Measurements from ENCODE around the gene PRSS22. TPM values are rescaled to one million over a fixed set of nuclear protein-coding genes. Genes with fewer than 3 reads are reported as not detected.

The PRSS22 gene
- total RNA-seq, 2 experiments from 2014 or later, result not detected

DNA sequence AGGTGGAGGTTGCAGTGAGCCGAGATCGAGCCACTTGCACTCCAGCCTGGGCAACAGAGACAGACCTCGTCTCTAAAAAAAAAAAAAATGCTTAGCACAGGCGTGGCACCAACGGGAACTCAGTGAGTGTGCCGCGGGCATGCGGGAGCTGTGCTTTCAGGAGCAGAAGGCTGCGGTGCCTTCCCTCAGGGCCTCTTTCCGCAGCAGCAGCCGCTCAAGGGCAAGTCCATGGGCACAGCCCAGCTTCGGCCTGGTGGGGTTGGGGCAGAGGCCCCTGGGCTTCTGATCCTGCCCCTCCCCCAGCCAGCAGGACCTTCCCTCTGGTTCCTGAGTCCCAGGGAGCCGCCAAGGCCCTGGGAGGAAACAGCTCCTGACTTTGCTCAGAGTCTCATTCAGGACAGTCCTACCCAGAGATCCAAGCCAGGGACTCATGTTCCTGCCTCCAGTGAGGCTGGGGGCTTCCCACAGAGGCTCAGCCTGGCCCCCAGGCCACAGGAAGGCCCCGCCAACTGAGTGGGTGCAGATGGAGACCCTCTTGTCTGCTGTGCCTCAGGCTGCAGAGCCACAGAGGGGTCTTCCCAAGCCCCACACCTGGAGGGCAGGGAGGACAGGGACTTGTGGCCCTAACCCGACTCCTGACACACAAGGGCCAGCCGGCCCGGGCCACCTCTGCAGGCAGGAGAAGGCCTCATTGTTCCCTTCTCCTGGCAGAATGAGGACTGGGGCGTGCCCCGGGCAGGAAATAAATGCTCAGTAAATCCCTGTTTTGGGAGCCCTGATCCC lies 31.2 kb downstream of the PRSS22 start:
- no peaks in the 10 kb centered on the region for H3K27me3 Mint-ChIP-seq
- H3K27ac Mint-ChIP-seq, result no peak overlapping the region
- ChIA-PET POLR2A (no interaction called here), CTCF (no interaction called here)
- no peaks in the 10 kb centered on the region for H3K9me3 Mint-ChIP-seq (ENCODE audit: low read depth)
- no peaks in the 10 kb centered on the region for H3K4me1 Mint-ChIP-seq
- intact Hi-C loops (cut with DNase I, micrococcal nuclease), result no loop called here
- DNase-seq (no peak), ATAC-seq (no peak)
- H3K4me3 Mint-ChIP-seq, result no peak overlapping the region
- H3K36me3 Mint-ChIP-seq (ENCODE audit: low read depth), result no peaks in the 10 kb centered on the region

DNA sequence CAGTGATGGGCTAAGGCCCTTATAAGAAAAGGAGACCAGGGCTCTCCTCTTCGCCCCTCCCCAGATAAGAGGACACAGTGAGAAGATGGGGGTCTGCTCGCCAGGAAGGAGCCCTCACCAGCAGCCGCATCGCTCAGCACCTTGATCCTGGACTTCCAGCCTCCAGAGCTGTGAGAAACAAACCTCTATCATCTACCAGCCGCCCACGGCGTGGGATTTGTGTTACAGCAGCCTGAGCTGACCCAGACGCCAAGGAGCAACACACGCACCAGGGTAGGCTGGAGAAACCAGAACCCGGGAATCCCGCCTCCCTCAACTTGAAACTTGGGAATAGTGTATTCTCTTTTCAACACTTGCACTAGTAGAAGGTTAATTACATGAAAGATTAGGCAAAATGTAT lies 32.1 kb downstream of the PRSS22 start:
- no peak for DNase-seq
- H3K4me1 Mint-ChIP-seq, result no peaks in the 10 kb centered on the region
- CTCF ChIA-PET, result no interaction called here
- no peak for ATAC-seq
- no peak overlapping the region for H3K27ac Mint-ChIP-seq
- H3K36me3 Mint-ChIP-seq (ENCODE audit: low read depth), result no peaks in the 10 kb centered on the region
- no peaks in the 10 kb centered on the region for H3K9me3 Mint-ChIP-seq (ENCODE audit: low read depth)
- POLR2A ChIA-PET, result no interaction called here
- intact Hi-C loops (cut with DNase I, micrococcal nuclease), result no loop called here
- H3K4me3 Mint-ChIP-seq, result no peak overlapping the region
- no peaks in the 10 kb centered on the region for H3K27me3 Mint-ChIP-seq

- Mint-ChIP-seq H3K36me3 (ENCODE audit: low read depth) (no peaks in the 10 kb centered on the region), H3K4me1 (no peaks in the 10 kb centered on the region), H3K27me3 (no peaks in the 10 kb centered on the region), H3K27ac (no peak overlapping the region), H3K4me3 (no peak overlapping the region), H3K9me3 (ENCODE audit: low read depth) (no peaks in the 10 kb centered on the region)
- ChIA-PET CTCF (no interaction called here), POLR2A (no interaction called here)
- no peak for DNase-seq
- intact Hi-C loops (cut with DNase I, micrococcal nuclease), result no loop called here
- ATAC-seq, result no peak
Observed at GRCh38 chr16:2825049-2825742, 32.8 kb downstream of the PRSS22 start.

GRCh38 chr16:2824626-2825025 lies 33.3 kb downstream of the PRSS22 start:
- Mint-ChIP-seq H3K27me3 (no peaks in the 10 kb centered on the region), H3K4me1 (no peaks in the 10 kb centered on the region), H3K9me3 (ENCODE audit: low read depth) (no peaks in the 10 kb centered on the region), H3K36me3 (ENCODE audit: low read depth) (no peaks in the 10 kb centered on the region), H3K27ac (no peak overlapping the region), H3K4me3 (no peak overlapping the region)
- ATAC-seq (no peak), DNase-seq (no peak)
- ChIA-PET POLR2A (no interaction called here), CTCF (no interaction called here)
- intact Hi-C loops (cut with DNase I, micrococcal nuclease), result no loop called here

DNA sequence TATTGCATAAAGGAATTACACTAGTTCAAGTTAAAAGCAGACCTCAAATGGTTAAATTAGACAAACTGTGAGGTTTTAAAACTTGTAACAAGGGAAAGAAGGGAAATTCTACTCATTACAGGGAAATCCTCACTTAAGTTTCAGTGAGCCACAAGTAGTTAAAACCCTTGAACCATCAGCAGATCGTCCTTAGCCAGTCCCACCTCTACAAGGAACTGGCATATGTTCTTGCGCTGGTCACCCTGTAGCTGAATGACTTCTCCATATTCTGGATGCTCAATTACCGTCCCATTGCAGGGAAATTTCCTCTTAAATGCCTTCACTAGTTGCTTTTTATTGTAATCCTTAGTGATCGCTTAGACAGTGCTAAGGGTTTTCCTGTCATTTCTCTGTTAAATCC lies 35.5 kb downstream of the PRSS22 start:
- H3K27me3 Mint-ChIP-seq, result no peaks in the 10 kb centered on the region
- H3K4me3 Mint-ChIP-seq, result no peak overlapping the region
- no peak overlapping the region for H3K27ac Mint-ChIP-seq
- ATAC-seq (no peak), DNase-seq (no peak)
- CTCF ChIA-PET, result interaction anchor here (0.6 to 1.2 kb wide), 4 partner anchors 17 to 298 kb away, joined by 3 to 9 read pairs (median 3); no protein-coding TSS in a partner anchor
- H3K36me3 Mint-ChIP-seq (ENCODE audit: low read depth), result no peaks in the 10 kb centered on the region
- intact Hi-C loops (cut with DNase I, micrococcal nuclease), result no loop called here
- H3K4me1 Mint-ChIP-seq, result no peaks in the 10 kb centered on the region
- POLR2A ChIA-PET, result no interaction called here
- H3K9me3 Mint-ChIP-seq (ENCODE audit: low read depth), result no peaks in the 10 kb centered on the region

- no peaks in the 10 kb centered on the region for H3K9me3 Mint-ChIP-seq (ENCODE audit: low read depth)
- no peaks in the 10 kb centered on the region for H3K4me1 Mint-ChIP-seq
- no peak overlapping the region for H3K4me3 Mint-ChIP-seq
- no peak overlapping the region for H3K27ac Mint-ChIP-seq
- ChIA-PET POLR2A (no interaction called here), CTCF (interaction anchor here (0.6 to 1.2 kb wide), 2 partner anchors 32 to 46 kb away, joined by 3 read pairs; no protein-coding TSS in a partner anchor)
- intact Hi-C loops (cut with DNase I, micrococcal nuclease), result no loop called here
- H3K36me3 Mint-ChIP-seq (ENCODE audit: low read depth), result no peaks in the 10 kb centered on the region
- ATAC-seq, result no peak
- no peak for DNase-seq
- no peaks in the 10 kb centered on the region for H3K27me3 Mint-ChIP-seq
Observed at GRCh38 chr16:2822158-2822495, 35.8 kb downstream of the PRSS22 start.

DNA sequence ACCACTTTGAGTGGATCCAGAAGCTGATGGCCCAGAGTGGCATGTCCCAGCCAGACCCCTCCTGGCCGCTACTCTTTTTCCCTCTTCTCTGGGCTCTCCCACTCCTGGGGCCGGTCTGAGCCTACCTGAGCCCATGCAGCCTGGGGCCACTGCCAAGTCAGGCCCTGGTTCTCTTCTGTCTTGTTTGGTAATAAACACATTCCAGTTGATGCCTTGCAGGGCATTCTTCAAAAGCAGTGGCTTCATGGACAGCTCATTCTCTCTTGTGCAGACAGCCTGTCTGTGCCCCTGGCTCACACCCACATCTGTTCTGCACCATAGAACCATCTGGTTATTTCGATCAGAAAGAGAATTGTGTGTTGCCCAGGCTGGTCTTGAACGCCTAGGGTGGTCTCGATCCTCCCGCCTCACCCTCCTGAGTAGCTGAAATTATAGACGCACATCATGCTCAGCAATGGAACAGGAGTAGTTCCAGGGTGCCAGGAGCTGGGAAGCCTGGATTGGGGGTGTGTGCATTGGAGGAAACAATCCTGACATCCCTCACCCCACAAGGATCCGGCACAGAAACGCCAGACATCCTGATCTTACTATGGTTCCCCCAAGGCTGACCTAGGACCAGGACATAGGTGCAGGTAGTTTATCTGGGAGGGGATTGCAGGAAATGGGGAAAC lies 36.3 kb downstream of the PRSS22 start:
- Mint-ChIP-seq H3K4me3 (no peak overlapping the region), H3K4me1 (no peaks in the 10 kb centered on the region), H3K36me3 (ENCODE audit: low read depth) (no peaks in the 10 kb centered on the region), H3K27me3 (no peaks in the 10 kb centered on the region), H3K27ac (no peak overlapping the region), H3K9me3 (ENCODE audit: low read depth) (no peaks in the 10 kb centered on the region)
- intact Hi-C loops (cut with DNase I, micrococcal nuclease), result no loop called here
- ChIA-PET CTCF (interaction anchor here (1.2 kb wide), 1 partner anchor 32 kb away, joined by 3 read pairs; no protein-coding TSS in a partner anchor), POLR2A (no interaction called here)
- no peak for DNase-seq
- ATAC-seq, result no peak

- intact Hi-C loops (cut with DNase I, micrococcal nuclease), result no loop called here
- ATAC-seq, result no peak
- no peaks in the 10 kb centered on the region for H3K36me3 Mint-ChIP-seq (ENCODE audit: low read depth)
- no peaks in the 10 kb centered on the region for H3K4me1 Mint-ChIP-seq
- POLR2A ChIA-PET, result no interaction called here
- no peaks in the 10 kb centered on the region for H3K27me3 Mint-ChIP-seq
- CTCF ChIA-PET, result interaction anchor here (1.2 kb wide), 1 partner anchor 33 kb away, joined by 3 read pairs; no protein-coding TSS in a partner anchor
- no peak overlapping the region for H3K4me3 Mint-ChIP-seq
- no peaks in the 10 kb centered on the region for H3K9me3 Mint-ChIP-seq (ENCODE audit: low read depth)
- H3K27ac Mint-ChIP-seq, result no peak overlapping the region
- no peak for DNase-seq
Observed at GRCh38 chr16:2820836-2821486, 37.0 kb downstream of the PRSS22 start.

DNA sequence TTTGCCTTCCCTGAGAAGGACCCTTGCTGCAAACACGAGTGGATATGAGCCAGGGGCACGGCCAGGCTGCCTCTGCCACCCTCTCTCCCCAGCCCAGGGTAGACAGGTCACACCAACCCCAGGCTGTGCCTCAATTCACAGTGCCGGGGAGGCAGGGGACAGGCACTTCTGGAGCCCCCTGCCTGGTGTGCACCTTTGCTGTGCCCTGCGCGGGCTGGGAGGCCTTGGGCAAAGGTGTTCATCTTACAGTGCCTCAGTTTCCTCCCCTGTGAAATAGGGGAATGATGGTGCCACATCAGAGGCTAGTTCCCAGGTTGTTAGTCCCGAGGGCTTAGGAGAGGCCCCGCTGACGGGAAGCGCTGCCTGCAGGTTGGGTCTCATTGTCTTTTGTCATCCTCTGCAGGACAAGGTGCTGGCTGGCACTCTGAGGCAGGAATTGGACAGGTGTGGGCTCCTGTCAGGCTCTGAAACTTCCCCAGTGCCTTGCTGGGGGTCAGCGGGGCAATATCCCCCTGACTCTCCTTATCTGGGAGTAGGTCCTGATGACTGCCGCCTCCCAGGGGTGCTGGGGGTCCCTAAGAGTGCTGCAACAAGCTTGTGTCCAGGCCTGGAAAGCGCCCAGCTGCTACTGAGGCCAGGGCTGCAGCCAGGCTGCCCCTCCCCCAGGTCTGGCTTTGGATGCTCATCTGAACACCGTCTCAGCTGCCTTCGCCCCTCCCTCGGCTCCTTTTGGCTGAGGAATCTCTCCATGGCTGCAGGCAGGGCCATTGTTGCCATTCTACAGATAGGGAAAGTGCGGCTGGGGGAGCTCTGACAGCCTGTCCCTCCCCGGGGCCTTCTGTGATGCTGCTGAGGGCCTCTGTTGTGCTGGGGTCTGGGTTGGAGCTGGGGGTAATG lies 37.8 kb downstream of the PRSS22 start:
- H3K9me3 Mint-ChIP-seq (ENCODE audit: low read depth), result no peaks in the 10 kb centered on the region
- no peaks in the 10 kb centered on the region for H3K4me1 Mint-ChIP-seq
- H3K27me3 Mint-ChIP-seq, result no peaks in the 10 kb centered on the region
- no peak overlapping the region for H3K27ac Mint-ChIP-seq
- DNase-seq, result no peak
- intact Hi-C loops (cut with DNase I, micrococcal nuclease), result no loop called here
- POLR2A ChIA-PET, result no interaction called here
- H3K4me3 Mint-ChIP-seq, result no peak overlapping the region
- no peak for ATAC-seq
- no peaks in the 10 kb centered on the region for H3K36me3 Mint-ChIP-seq (ENCODE audit: low read depth)
- CTCF ChIA-PET, result no interaction called here

DNA sequence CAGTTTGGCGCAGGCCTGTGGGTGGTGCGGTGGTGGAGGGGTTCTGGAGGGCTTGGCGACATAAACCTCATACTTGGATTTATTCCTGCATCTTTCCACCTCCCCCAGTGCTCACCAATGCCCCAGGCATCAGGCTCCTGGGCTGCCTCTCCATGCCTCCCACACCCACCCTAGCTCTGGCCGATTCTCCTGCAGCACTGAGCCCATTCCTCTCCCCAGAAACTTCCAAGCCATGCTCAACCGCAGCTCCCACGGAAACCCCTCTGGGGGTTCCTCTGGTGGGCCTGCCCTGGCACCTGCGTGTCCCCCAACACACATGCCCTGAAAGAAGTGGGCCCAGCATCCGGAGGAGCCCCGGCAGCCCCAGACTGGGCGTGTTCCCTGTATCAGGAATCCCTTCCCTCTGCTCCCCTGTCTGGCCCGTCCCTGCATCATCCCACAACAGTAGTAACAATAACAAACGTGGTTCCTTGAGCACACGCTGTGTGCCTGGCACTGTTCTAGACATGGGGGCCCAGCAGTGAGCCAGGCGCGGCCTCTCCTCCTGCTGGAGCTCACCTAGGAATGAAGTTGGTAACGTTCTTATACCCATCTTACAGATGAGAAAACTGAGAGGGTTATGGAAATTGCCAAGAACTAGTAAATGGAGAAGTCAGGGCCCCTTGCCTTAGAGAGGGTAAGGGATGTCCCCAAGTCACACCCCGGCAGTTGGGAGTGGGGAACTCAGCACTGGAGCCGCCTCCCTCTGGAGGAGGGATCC lies 38.6 kb downstream of the PRSS22 start:
- H3K9me3 Mint-ChIP-seq (ENCODE audit: low read depth), result no peaks in the 10 kb centered on the region
- CTCF ChIA-PET, result no interaction called here
- no peak overlapping the region for H3K27ac Mint-ChIP-seq
- no peaks in the 10 kb centered on the region for H3K36me3 Mint-ChIP-seq (ENCODE audit: low read depth)
- no peak for ATAC-seq
- no peak for DNase-seq
- POLR2A ChIA-PET, result no interaction called here
- no peaks in the 10 kb centered on the region for H3K27me3 Mint-ChIP-seq
- intact Hi-C loops (cut with DNase I, micrococcal nuclease), result no loop called here
- H3K4me1 Mint-ChIP-seq, result no peaks in the 10 kb centered on the region
- H3K4me3 Mint-ChIP-seq, result no peak overlapping the region
